GM04504 (cell line): ENCODE measurements around the gene SPIRE2.

Experiments
- DNase-seq: peaks from one replicate; pipeline ENCODE4 v3.0.0-alpha.2; 2012; ENCODE audit warnings: low read depth

The SPIRE2 gene

DNA sequence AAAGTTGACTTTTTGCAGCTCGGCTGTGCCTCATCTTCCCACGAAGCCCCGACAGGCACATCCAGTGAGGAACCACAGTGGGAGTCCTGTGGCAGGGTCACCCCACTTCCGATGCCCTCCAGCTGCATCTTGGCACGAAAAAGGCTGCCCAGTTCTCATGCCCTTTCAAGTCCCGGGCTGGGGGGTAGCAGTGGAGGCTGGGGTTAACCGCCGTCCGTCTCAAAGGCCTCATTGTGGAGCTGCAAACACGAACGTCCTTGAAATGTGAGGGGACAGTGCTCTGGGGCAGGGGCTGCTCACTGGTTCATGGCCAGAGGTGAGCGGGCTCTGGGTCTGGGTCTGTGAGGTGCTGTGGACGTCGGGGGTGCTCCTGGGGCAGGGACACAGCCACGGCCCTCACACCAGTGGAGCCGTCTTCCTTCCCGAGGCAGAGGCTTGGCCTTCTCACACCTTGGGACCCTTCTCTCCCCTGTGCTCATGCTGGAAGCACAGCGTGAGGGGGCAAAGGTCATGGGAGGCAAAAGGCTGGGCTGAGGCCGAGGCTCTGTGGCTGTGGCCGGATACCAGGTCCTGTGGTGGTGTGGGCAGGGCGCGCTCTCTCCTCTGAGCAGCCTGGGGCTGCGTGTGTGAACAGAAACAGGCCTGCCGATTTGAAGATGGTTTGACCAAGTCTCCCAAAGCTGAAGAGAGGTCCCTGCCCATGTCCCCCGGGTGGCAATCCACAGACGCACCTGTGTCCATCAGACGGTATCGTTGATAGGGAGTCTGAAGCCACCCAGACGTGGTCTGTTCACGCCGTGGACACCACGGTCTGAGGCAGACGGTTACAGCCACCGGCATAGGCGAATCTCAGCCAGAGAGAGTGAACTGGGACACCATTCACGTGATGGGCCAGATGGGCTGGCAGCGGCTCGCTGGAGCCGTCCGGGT is 87.3 kb downstream of the SPIRE2 start:
- no peak for DNase-seq

DNA sequence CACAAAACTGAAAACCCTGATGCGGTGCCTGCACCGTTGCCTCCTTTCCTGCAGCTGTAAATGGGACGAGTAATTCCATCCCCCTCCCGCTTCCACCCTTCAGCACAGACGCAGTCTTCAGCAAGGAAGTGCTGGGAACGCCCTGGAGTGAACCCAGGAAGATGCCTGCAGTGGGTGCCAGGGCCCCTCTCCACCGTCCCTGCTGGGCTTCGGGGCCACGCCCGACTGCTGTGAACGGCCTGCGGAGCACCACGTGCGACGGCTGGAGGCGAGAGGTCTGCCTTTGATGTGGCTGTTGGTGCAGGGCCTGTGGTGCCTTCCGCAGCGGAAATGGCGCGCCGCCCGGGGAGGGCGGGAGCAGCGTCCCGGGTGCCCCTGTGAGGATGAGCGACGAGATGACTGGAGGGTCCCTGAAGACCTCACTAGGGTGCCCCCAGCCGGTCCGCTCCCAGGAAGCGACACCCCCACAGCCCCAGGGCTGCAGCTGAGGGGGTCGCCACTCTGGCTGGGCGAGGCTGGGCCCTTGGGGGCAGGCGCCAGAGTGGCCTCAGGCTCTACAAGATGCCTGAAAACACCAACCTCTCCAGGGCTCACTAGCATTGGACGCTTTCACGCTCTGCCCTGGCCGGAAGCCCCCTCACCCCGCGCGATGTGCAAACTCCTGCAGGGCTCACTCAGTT is 89.6 kb downstream of the SPIRE2 start:
- peak; percentile 77 for DNase-seq

DNA sequence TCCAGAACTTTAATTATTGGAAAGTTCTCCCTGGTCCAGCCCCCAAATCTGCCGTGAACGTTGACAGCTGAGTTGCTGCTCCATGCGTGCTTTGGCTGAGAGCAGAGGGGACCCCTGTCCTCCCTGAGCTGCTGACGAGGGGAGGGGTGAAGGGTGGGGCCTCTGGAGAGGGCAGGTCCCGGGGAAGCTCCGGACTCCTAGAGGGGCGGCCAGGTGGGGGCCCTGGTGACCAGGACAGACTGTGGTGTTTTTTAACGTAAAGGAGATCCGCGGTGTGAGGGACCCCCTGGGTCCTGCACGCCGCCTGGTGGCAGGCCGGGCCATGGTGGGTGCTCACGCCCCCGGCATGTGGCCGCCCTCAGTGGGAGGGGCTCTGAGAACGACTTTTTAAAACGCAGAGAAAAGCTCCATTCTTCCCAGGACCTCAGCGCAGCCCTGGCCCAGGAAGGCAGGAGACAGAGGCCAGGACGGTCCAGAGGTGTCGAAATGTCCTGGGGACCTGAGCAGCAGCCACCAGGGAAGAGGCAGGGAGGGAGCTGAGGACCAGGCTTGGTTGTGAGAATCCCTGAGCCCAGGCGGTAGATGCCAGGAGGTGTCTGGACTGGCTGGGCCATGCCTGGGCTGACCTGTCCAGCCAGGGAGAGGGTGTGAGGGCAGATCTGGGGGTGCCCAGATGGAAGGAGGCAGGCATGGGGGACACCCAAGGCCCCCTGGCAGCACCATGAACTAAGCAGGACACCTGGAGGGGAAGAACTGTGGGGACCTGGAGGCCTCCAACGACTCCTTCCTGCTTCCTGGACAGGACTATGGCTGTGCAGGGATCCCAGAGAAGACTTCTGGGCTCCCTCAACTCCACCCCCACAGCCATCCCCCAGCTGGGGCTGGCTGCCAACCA is 90.4 kb downstream of the SPIRE2 start, which contains the start of gene MC1R:
TSS of gene MC1R (plus strand) at position 410 of the 895 bp plus-strand sequence. CDS start at position 807, 397 bp downstream.
- DNase-seq = no peak

DNA sequence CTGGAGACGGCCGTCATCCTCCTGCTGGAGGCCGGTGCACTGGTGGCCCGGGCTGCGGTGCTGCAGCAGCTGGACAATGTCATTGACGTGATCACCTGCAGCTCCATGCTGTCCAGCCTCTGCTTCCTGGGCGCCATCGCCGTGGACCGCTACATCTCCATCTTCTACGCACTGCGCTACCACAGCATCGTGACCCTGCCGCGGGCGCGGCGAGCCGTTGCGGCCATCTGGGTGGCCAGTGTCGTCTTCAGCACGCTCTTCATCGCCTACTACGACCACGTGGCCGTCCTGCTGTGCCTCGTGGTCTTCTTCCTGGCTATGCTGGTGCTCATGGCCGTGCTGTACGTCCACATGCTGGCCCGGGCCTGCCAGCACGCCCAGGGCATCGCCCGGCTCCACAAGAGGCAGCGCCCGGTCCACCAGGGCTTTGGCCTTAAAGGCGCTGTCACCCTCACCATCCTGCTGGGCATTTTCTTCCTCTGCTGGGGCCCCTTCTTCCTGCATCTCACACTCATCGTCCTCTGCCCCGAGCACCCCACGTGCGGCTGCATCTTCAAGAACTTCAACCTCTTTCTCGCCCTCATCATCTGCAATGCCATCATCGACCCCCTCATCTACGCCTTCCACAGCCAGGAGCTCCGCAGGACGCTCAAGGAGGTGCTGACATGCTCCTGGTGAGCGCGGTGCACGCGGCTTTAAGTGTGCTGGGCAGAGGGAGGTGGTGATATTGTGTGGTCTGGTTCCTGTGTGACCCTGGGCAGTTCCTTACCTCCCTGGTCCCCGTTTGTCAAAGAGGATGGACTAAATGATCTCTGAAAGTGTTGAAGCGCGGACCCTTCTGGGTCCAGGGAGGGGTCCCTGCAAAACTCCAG is 91.5 kb downstream of the SPIRE2 start:
- DNase-seq = no peak

DNA sequence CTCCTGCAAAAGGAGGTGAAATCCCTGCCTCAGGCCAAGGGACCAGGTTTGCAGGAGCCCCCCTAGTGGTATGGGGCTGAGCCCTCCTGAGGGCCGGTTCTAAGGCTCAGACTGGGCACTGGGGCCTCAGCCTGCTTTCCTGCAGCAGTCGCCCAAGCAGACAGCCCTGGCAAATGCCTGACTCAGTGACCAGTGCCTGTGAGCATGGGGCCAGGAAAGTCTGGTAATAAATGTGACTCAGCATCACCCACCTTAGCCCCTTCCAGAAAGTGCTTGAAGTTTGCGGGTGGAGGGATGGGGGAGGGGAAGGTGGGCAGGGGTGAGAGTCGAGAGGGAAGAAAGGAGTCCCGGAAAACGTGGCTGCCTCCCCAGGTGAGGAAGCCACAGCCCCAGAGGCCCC is 92.4 kb downstream of the SPIRE2 start:
- DNase-seq = no peak
